GM21619 (cell line): ENCODE measurements around the gene SCT.
"Not testable (repeated sequence)": the region's sequence is repeated elsewhere in the genome, so short reads cannot be mapped to it uniquely, and the experiment has no call there.

Experiments used
- ATAC-seq: cut with Tn5 transposase; IDR thresholded peaks from one replicate; pipeline ENCODE4 v1.9.1; 2021; ENCODE audit not compliant: unreplicated experiment

SCT gene

GRCh38 chr11:626475-627307, at the start of gene SCT:
Gene SCT, minus strand, starts transcription at chr11:627181. Its CDS starts 38 bp downstream, at chr11:627143.
- no peak for ATAC-seq

GRCh38 chr11:674406-674805, 47.4 kb upstream of the SCT start:
- no peak for ATAC-seq

- ATAC-seq, result no peak
These were observed 46.9 kb upstream of the SCT start for GRCh38 chr11:673866-674265.

- ATAC-seq, result no peak
These were observed 38.8 kb upstream of the SCT start for GRCh38 chr11:665704-666281.

- no peak for ATAC-seq
These were observed 38.2 kb upstream of the SCT start for GRCh38 chr11:665062-665703.

- no peak for ATAC-seq
These were observed 35.8 kb upstream of the SCT start for GRCh38 chr11:662689-663274.

GRCh38 chr11:660681-661444, 33.9 kb upstream of the SCT start:
- ATAC-seq, result no peak

GRCh38 chr11:660281-660680, 33.3 kb upstream of the SCT start:
- ATAC-seq, result no peak

- ATAC-seq, result no peak
These were observed 32.6 kb upstream of the SCT start for GRCh38 chr11:659532-660085.

- ATAC-seq, result no peak
These were observed 30.7 kb upstream of the SCT start for GRCh38 chr11:657691-658126.

GRCh38 chr11:656866-657265, 29.9 kb upstream of the SCT start:
- no peak for ATAC-seq

GRCh38 chr11:656426-656825, 29.4 kb upstream of the SCT start:
- ATAC-seq, result no peak

- no peak for ATAC-seq
These were observed 28.2 kb upstream of the SCT start for GRCh38 chr11:655036-655726.

- ATAC-seq, result not testable (repeated sequence)
These were observed 27.5 kb upstream of the SCT start for GRCh38 chr11:654444-654843.

- ATAC-seq, result no peak
These were observed 26.9 kb upstream of the SCT start for GRCh38 chr11:653837-654236.

GRCh38 chr11:653136-653535, 26.2 kb upstream of the SCT start:
- ATAC-seq, result not testable (repeated sequence)

GRCh38 chr11:650482-650881, 23.5 kb upstream of the SCT start:
- no peak for ATAC-seq

GRCh38 chr11:647672-648158, 20.7 kb upstream of the SCT start:
- ATAC-seq, result not testable (repeated sequence)

GRCh38 chr11:646214-646613, 19.2 kb upstream of the SCT start:
- ATAC-seq, result no peak

GRCh38 chr11:645536-645935, 18.6 kb upstream of the SCT start:
- no peak for ATAC-seq
